GM21717 (cell line): Measurements from ENCODE around the gene RGS1.
A peak's percentile ranks its signal among the peaks of the same experiment; 100 is the strongest.

Experiments used
- ATAC-seq: cut with Tn5 transposase; IDR thresholded peaks from one replicate; pipeline ENCODE4 v1.9.1; 2021; ENCODE audit warnings: mild to moderate bottlenecking, moderate library complexity; ENCODE audit not compliant: unreplicated experiment

The RGS1 gene

GRCh38 chr1:192609110-192610079, 33.8 kb downstream of the RGS1 start:
- ATAC-seq: peak; percentile 99

GRCh38 chr1:192610112-192610889, 34.7 kb downstream of the RGS1 start:
- ATAC-seq: no peak

GRCh38 chr1:192615055-192615454, 39.5 kb downstream of the RGS1 start:
- ATAC-seq: peak; percentile 69

GRCh38 chr1:192620071-192620635, 44.6 kb downstream of the RGS1 start:
- no peak for ATAC-seq

- peak; percentile 88 for ATAC-seq
These were observed 51.0 kb downstream of the RGS1 start for GRCh38 chr1:192626366-192627179.

- no peak for ATAC-seq
These were observed 52.3 kb downstream of the RGS1 start for GRCh38 chr1:192627901-192628300.

GRCh38 chr1:192628396-192629057, 53.0 kb downstream of the RGS1 start:
- ATAC-seq: no peak

GRCh38 chr1:192629612-192630011, 54.0 kb downstream of the RGS1 start:
- ATAC-seq: no peak
